IPS-11a (cell line): ENCODE measurements around the gene AMBP.

Source experiments
- H3K4me3 ChIP-seq: one replicate; pipeline ENCODE4 v1.5.1; 2013; ENCODE audit warnings: low read depth, low read length, control low read depth

The AMBP gene

GRCh38 chr9:114114364-114114763, 36.3 kb upstream of the AMBP start:
- no peak overlapping the region for H3K4me3 ChIP-seq

- no peak overlapping the region for H3K4me3 ChIP-seq
Measured at GRCh38 chr9:114112778-114113584, 34.9 kb upstream of the AMBP start.

GRCh38 chr9:114112325-114112724, 34.2 kb upstream of the AMBP start:
- H3K4me3 ChIP-seq = no peak overlapping the region

GRCh38 chr9:114110180-114110579, 32.1 kb upstream of the AMBP start:
- no peak overlapping the region for H3K4me3 ChIP-seq

- no peak overlapping the region for H3K4me3 ChIP-seq
Measured at GRCh38 chr9:114109124-114109523, 31.0 kb upstream of the AMBP start.

GRCh38 chr9:114108016-114108833, 30.1 kb upstream of the AMBP start:
- H3K4me3 ChIP-seq = no peak overlapping the region

GRCh38 chr9:114107286-114108001, 29.3 kb upstream of the AMBP start:
- H3K4me3 ChIP-seq = no peak overlapping the region

GRCh38 chr9:114105236-114105635, 27.1 kb upstream of the AMBP start:
- H3K4me3 ChIP-seq = no peak overlapping the region

- no peak overlapping the region for H3K4me3 ChIP-seq
Measured at GRCh38 chr9:114102484-114102883, 24.4 kb upstream of the AMBP start.

- no peak overlapping the region for H3K4me3 ChIP-seq
Measured at GRCh38 chr9:114100536-114100935, 22.4 kb upstream of the AMBP start.

- no peak overlapping the region for H3K4me3 ChIP-seq
Measured at GRCh38 chr9:114099669-114100270, 21.7 kb upstream of the AMBP start.

GRCh38 chr9:114098936-114099668, 21.0 kb upstream of the AMBP start, which contains the start of gene KIF12:
TSS of gene KIF12 (minus strand) at chr9:114099292. CDS start at chr9:114099276, 16 bp downstream.
- H3K4me3 ChIP-seq = peak within 1 kb of the TSS; percentile 48

- H3K4me3 ChIP-seq = peak overlapping the region; percentile 48
Measured at GRCh38 chr9:114098021-114098935, 20.2 kb upstream of the AMBP start.

GRCh38 chr9:114097613-114098020, 19.5 kb upstream of the AMBP start:
- peak overlapping the region; percentile 48 for H3K4me3 ChIP-seq

GRCh38 chr9:114096866-114097612, 18.9 kb upstream of the AMBP start:
- H3K4me3 ChIP-seq = no peak overlapping the region

GRCh38 chr9:114096041-114096511, 18.0 kb upstream of the AMBP start:
- no peak overlapping the region for H3K4me3 ChIP-seq

- no peak overlapping the region for H3K4me3 ChIP-seq
Measured at GRCh38 chr9:114094971-114095370, 16.9 kb upstream of the AMBP start.

- H3K4me3 ChIP-seq = no peak overlapping the region
Measured at GRCh38 chr9:114093761-114094505, 15.8 kb upstream of the AMBP start.
